CMK (cell line): ENCODE results near the gene CDH4.

Experiments
- DNase-seq: peaks from one replicate; pipeline ENCODE4 v3.0.0-alpha.2; 2010; ENCODE audit warnings: low read depth

The CDH4 gene

GRCh38 chr20:61823242-61823641 is 571.2 kb downstream of the CDH4 start:
- no peak for DNase-seq

DNA sequence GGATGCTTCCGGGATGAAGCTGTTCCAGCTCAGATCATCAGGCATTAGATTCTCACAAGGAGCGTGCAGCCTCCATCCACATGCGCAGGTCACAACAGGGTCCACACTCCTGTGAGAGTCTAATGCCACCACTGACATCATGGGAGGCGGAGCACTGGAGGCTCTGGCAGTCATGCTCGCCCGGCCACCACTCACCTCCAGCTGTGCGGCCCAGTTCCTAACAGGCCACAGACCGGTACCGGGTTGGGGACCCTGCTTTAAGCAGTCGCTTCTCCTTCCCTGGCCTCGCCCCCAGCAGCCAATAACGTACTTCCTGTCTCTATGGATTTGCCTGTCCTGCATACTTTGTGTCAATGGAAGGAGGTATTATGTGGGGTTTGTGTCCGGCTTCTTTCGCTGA is 576.8 kb downstream of the CDH4 start:
- no peak for DNase-seq

- DNase-seq, result no peak
These were observed 577.5 kb downstream of the CDH4 start for GRCh38 chr20:61829526-61829925.

- DNase-seq, result no peak
These were observed 578.3 kb downstream of the CDH4 start for GRCh38 chr20:61830241-61830930.

GRCh38 chr20:61830991-61831390 is 578.9 kb downstream of the CDH4 start:
- DNase-seq, result no peak

GRCh38 chr20:61832181-61832580 is 580.1 kb downstream of the CDH4 start:
- no peak for DNase-seq

- no peak for DNase-seq
These were observed 581.9 kb downstream of the CDH4 start for GRCh38 chr20:61833807-61834610.

DNA sequence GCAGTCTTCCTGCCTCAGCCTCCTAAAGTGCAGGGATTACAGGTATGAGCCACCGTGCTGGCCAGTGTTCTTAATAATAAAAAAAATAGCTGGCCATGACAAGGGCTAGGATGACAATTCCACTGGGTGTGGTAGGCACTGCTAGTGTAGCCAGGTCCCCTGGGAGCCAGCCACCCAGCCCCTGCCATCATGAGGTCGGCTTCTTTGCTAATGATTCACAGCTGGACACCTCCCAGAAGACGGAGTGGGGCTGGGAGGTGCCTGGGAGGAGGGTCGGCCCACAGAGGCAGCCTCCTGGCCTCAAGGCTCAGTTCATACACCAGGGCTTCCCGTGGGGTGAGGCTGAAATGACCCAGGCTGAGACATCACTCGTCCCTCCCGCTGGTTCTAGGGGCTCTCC is 583.2 kb downstream of the CDH4 start:
- DNase-seq, result no peak

- no peak for DNase-seq
These were observed 583.8 kb downstream of the CDH4 start for GRCh38 chr20:61835791-61836350.

GRCh38 chr20:61837200-61837599 is 585.1 kb downstream of the CDH4 start:
- DNase-seq, result no peak

- no peak for DNase-seq
These were observed 587.3 kb downstream of the CDH4 start for GRCh38 chr20:61839223-61839911.

- no peak for DNase-seq
These were observed 588.1 kb downstream of the CDH4 start for GRCh38 chr20:61839912-61840778.

- no peak for DNase-seq
These were observed 588.9 kb downstream of the CDH4 start for GRCh38 chr20:61840779-61841455.

- no peak for DNase-seq
These were observed 589.5 kb downstream of the CDH4 start for GRCh38 chr20:61841551-61841950.

- no peak for DNase-seq
These were observed 589.9 kb downstream of the CDH4 start for GRCh38 chr20:61841966-61842365.

DNA sequence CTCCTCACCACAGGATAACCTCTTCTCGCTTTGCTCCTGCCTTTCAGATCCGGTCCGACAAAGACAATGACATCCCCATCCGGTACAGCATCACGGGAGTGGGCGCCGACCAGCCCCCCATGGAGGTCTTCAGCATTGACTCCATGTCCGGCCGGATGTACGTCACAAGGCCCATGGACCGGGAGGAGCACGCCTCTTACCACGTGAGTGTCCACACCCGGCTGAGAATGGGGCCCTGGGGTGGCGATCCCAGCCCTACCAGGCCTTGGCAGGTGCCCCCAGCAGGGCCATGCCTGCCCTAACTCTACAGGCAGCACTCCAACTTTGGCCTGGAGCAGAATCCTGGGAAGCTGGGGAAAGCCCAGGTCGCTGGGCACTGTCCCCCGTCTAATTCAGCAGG is 592.6 kb downstream of the CDH4 start:
- DNase-seq, result no peak

- DNase-seq, result no peak
These were observed 593.2 kb downstream of the CDH4 start for GRCh38 chr20:61845233-61845671.

DNA sequence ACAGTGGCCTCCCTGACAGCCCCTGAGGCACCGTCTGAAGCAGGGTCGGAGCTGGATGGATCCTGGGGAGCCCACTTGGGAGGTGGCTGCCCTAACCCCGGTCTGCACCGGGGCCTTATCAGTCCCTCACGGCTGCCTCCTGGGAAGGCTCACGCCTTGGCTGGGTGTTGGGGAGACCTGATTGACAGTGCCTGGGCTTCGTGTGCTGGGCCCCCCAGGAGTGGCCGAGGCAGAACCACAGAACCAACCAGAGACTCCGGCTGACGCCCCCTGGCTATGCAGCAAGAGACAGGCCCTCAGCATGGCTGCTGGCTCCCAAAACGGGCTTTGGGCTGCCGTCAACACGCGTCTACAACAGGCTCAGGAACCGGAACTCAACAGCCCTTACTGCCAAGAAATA is 594.0 kb downstream of the CDH4 start:
- DNase-seq, result no peak

DNA sequence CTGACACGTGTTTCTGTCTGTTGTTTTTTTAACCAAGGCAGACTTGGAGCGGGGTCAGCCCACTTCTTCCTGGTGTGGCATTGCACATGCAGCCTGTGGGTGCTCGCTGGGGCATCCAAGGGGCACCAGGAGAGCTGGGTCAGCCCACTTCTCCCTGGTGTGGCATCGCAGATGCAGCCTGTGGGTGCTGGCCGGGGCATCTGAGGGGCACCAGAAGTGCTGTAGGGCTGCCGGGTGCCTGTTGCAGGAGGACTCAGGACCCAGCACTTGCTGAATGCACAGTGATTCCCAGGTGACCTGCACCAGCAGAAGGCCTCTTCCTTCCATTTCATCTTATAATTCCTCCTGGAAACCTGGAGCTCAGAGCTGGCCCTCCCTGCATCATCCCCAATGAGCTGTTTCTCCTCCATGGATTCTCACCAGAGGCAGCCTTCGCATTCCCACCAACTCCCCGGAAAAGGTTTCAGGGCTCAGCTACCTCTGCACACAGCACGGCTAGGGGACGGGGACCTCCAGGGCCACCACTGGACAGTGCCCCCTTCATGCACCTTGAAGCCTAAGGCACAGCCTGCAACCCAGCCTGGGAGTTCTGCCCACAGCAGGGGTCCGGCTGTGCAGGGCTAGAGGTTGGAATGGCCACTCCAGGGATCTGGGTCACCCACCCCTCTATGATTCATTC is 594.8 kb downstream of the CDH4 start:
- DNase-seq, result no peak

- DNase-seq, result no peak
These were observed 595.3 kb downstream of the CDH4 start for GRCh38 chr20:61847420-61847748.

DNA sequence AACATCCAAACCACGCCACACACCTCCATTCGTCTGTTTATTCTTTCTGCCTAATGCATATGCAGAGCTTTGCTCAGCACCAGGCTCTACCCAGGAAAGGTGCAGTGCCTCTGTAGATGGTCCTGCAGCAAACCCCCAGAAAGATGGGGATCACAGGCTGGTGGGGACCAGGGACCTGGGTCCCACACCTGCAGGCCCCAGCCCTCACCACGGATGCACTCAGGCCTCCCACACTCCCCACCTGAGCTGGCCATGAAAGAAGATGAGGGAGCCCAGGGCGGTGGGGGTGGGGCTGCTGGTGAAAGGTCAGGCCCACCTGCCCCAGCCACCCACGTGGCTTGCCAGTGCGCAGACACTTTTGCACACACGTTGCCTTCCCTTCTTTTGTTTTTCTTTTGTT is 595.9 kb downstream of the CDH4 start:
- DNase-seq, result no peak
